ENCODE results near the gene SLC43A1. TPM values are rescaled to one million over a fixed set of nuclear protein-coding genes. Genes with fewer than 3 reads are reported as not detected.
A peak's percentile ranks its signal among the peaks of the same experiment; 100 is the strongest.

The SLC43A1 gene
- total RNA-seq (2021; ENCODE audit: unreplicated experiment) (11.8 TPM), Bru-seq, nascent RNA (percentile 62 among the genes with signal in this experiment), BruChase-seq, experiment 1, labeled RNA remaining after a 6-hour chase (percentile 50 among the genes with signal in this experiment), BruChase-seq, experiment 2, labeled RNA remaining after a 2-hour chase (percentile 66 among the genes with signal in this experiment)
- 12.9 and 13.5 TPM in 2 replicates for polyA plus RNA-seq (2012)
- long read RNA-seq, transcript SLC43A1-201 (15 exons, 2,598 nt): major isoform, 11 of 22 reads
- long read RNA-seq, partial matches to known transcripts: 2 of 22 reads
- long read RNA-seq, other reads (novel, unspliced or antisense): 9 of 22 reads

- no peaks in the 10 kb centered on the region for H3K36me3 ChIP-seq (ENCODE audit: control insufficient read depth in 1 of 2, insufficient read depth in 2 of 2, low read length in 2 of 2)
- H3K79me2 ChIP-seq (ENCODE audit: insufficient read depth, low read length): no peaks in the 10 kb centered on the region
- TF ChIP-seq EZH2phosphoT487 (IDR thresholded peaks at IDR 0.05; ENCODE audit: borderline replicate concordance) (no peak), POLR2AphosphoS5 (IDR thresholded peaks at IDR 0.05; ENCODE audit: low read depth, low read length) (peak; percentile 77), ZFX (IDR thresholded peaks at IDR 0.05) (peak; percentile 27; the same call in 1 of the 2 replicates), ATF3 (IDR thresholded peaks at IDR 0.05) (no peak), POLR2A (IDR thresholded peaks at IDR 0.05; ENCODE audit: borderline replicate concordance, extremely low read depth, insufficient read depth, insufficient read length) (peak; percentile 64), MAX (IDR thresholded peaks at IDR 0.05) (peak; percentile 79), EGR1 (IDR thresholded peaks at IDR 0.05; ENCODE audit: low read depth) (peak; percentile 5; the same call in 1 of the 2 replicates)
- H4K20me1 ChIP-seq (ENCODE audit: insufficient read depth): no peaks in the 10 kb centered on the region
- H3K27ac ChIP-seq (ENCODE audit: low read depth, low read length): peak within 1 kb of the TSS; percentile 45; the same call in 1 of the 2 replicates
- ChIA-PET CTCF (interaction anchor here (1.1 to 2.7 kb wide), 5 partner anchors 11 to 57 kb away, joined by 3 to 15 read pairs (median 4); partner anchors contain the start of gene RTN4RL2), POLR2A (interaction anchor here (1.2 to 2.4 kb wide), 2 partner anchors 22 to 170 kb away, joined by 3 to 7 read pairs; no protein-coding TSS in a partner anchor), RAD21 (ENCODE audit: low non-redundant PET in 1 of 2, low total read pairs in 2 of 2, uncharacterized antibody in 2 of 2, unreplicated experiment in 2 of 2) (no interaction called here)
- peak; percentile 84 for ATAC-seq
- intact Hi-C loops (cut with micrococcal nuclease): no loop called here
- DNase-seq (ENCODE audit: low read depth, low spot score): no peak
- no peaks in the 10 kb centered on the region for H3K9me2 ChIP-seq (ENCODE audit: insufficient read depth)
- BruUV-seq (replicated peaks): no TSS peak
- H3K4me3 ChIP-seq (replicated peaks in 1 of 2; ENCODE audit: low read depth in 1 of 2, low read length in 2 of 2): peak within 1 kb of the TSS; percentile 70 to 73
- H3K9me3 ChIP-seq (ENCODE audit: control insufficient read depth in 1 of 2, insufficient read depth in 1 of 2, low read depth in 1 of 2, low read length in 2 of 2): no peaks in the 10 kb centered on the region
- H2AFZ ChIP-seq (ENCODE audit: low read depth, low read length, poor library complexity, severe bottlenecking): peak within 1 kb of the TSS; percentile 95
- no peaks in the 10 kb centered on the region for H3K27me3 ChIP-seq (ENCODE audit: insufficient read depth, low read length)
- H3K9ac ChIP-seq (ENCODE audit: low read length): peak within 1 kb of the TSS; percentile 57
- peaks cover 3 to 15% of the 10 kb centered on the region in 2 experiments; a peak in 3 of 4 replicates for H3K4me1 ChIP-seq (ENCODE audit: control insufficient read depth in 1 of 2, insufficient read depth in 2 of 2, low read length in 2 of 2)
- peak within 1 kb of the TSS; percentile 96 for H3K4me2 ChIP-seq (ENCODE audit: low read length)
Measured at GRCh38 chr11:57515332-57516060, at the start of gene SLC43A1. Gene SLC43A1 (minus strand): TSS chr11:57515702. CDS start chr11:57514111, 1,591 bp downstream.
